Neuronal stem cell (in vitro differentiated cells): Measurements from ENCODE around the gene MAML2.

Experiments used
- DNase-seq: peaks from one replicate; pipeline ENCODE4 v3.0.0-alpha.2; 2013; ENCODE audit warnings: low spot score
- H2AFZ ChIP-seq: one replicate; pipeline ENCODE4 v1.6.1; 2013; ENCODE audit warnings: mild to moderate bottlenecking, low read length, inconsistent platforms
- H2AK5ac ChIP-seq: 2 replicates; pipeline ENCODE4 v1.6.1; 2013; ENCODE audit warnings: low read depth, mild to moderate bottlenecking, inconsistent platforms, low read length, moderate library complexity, mixed read lengths
- H2BK120ac ChIP-seq: 2 replicates; pipeline ENCODE4 v1.6.1; 2013; ENCODE audit warnings: low read depth, mild to moderate bottlenecking, inconsistent platforms, low read length, moderate library complexity, mixed read lengths
- H2BK12ac ChIP-seq: one replicate; pipeline ENCODE4 v1.6.1; 2013; ENCODE audit warnings: low read length, inconsistent platforms
- H2BK15ac ChIP-seq: 2 replicates; pipeline ENCODE4 v1.6.1; 2013; ENCODE audit warnings: mild to moderate bottlenecking, low read length, inconsistent platforms, mixed read lengths
- H2BK5ac ChIP-seq: one replicate; pipeline ENCODE4 v1.6.1; 2013; ENCODE audit warnings: inconsistent platforms, mild to moderate bottlenecking, low read length, moderate library complexity
- H3K14ac ChIP-seq: one replicate; pipeline ENCODE4 v1.6.1; 2013; ENCODE audit warnings: low read length, inconsistent platforms
- H3K18ac ChIP-seq: 2 replicates; pipeline ENCODE4 v1.6.1; 2013; ENCODE audit warnings: low read length, inconsistent platforms
- H3K23ac ChIP-seq: 2 replicates; pipeline ENCODE4 v1.6.1; 2013; ENCODE audit warnings: low read depth, mild to moderate bottlenecking, mixed read lengths, low read length, inconsistent platforms; ENCODE audit not compliant: poor library complexity
- H3K27ac ChIP-seq: replicated peaks from 3 replicates; pipeline ENCODE4 v1.5.1; 2013; ENCODE audit warnings: low read length, inconsistent platforms
- H3K27me3 ChIP-seq, 3 experiments: 2 replicates each; pipeline ENCODE4 v1.6.1; 2013; ENCODE audit warnings: low read length in 3 of 3, mild to moderate bottlenecking in 2 of 3, inconsistent platforms in 1 of 3, low read depth in 1 of 3, mixed read lengths in 1 of 3, moderate library complexity in 1 of 3; ENCODE audit not compliant: control insufficient read depth in 3 of 3, insufficient read depth in 3 of 3
- H3K36me3 ChIP-seq, 2 donors: replicated peaks in 1 of 2; 2 replicates each; pipeline ENCODE4 v1.6.1; 2013; ENCODE audit warnings: low read length in 2 of 2; ENCODE audit not compliant: control insufficient read depth in 2 of 2, insufficient read depth in 2 of 2
- H3K4ac ChIP-seq: 2 replicates; pipeline ENCODE4 v1.6.1; 2013; ENCODE audit warnings: inconsistent platforms, mild to moderate bottlenecking, low read length, moderate library complexity
- H3K4me1 ChIP-seq, 2 donors: 1 replicate in 1 of 2; 2 replicates in 1 of 2; pipeline ENCODE4 v1.6.1; 2013; ENCODE audit warnings: low read length in 2 of 2, low read depth in 1 of 2; ENCODE audit not compliant: control insufficient read depth in 2 of 2, insufficient read depth in 1 of 2
- H3K4me2 ChIP-seq: one replicate; pipeline ENCODE4 v1.6.1; 2013; ENCODE audit warnings: mild to moderate bottlenecking, low read length, inconsistent platforms; ENCODE audit not compliant: insufficient read depth, poor library complexity, severe bottlenecking
- H3K4me3 ChIP-seq, 2 donors: 2 replicates each; pipeline ENCODE4 v1.5.1; 2013; ENCODE audit warnings: low read length in 2 of 2, mild to moderate bottlenecking in 2 of 2, inconsistent platforms in 1 of 2, moderate library complexity in 1 of 2
- H3K79me1 ChIP-seq: one replicate; pipeline ENCODE4 v1.6.1; 2013; ENCODE audit warnings: low read depth, mild to moderate bottlenecking, inconsistent platforms, low read length, moderate library complexity
- H3K9ac ChIP-seq: one replicate; pipeline ENCODE4 v1.6.1; 2013; ENCODE audit warnings: mild to moderate bottlenecking, low read depth, low read length, inconsistent platforms; ENCODE audit not compliant: poor library complexity
- H3K9me3 ChIP-seq, 2 donors: replicated peaks in 1 of 2; 2 replicates each; pipeline versions ENCODE3 to v1.6.1; 2013; ENCODE audit warnings: low read length in 2 of 2, mild to moderate bottlenecking in 2 of 2, inconsistent platforms in 1 of 2, low read depth in 1 of 2, mixed read lengths in 1 of 2, moderate library complexity in 1 of 2; ENCODE audit not compliant: control insufficient read depth in 2 of 2, insufficient read depth in 1 of 2
- H4K8ac ChIP-seq: one replicate; pipeline ENCODE4 v1.6.1; 2013; ENCODE audit warnings: low read depth, mild to moderate bottlenecking, inconsistent platforms, low read length, moderate library complexity
- H4K91ac ChIP-seq: one replicate; pipeline ENCODE4 v1.6.1; 2013; ENCODE audit warnings: low read length, low read depth, mild to moderate bottlenecking, inconsistent platforms; ENCODE audit not compliant: poor library complexity
- WGBS, 2 donors: extraction: QIAGEN DNeasy Blood & Tissue Kit; methylation state at CpG; one replicate each; pipeline ENCODE4 v1.1.7; 2013; ENCODE audit warnings: missing lambda C conversion rate in 2 of 2, mixed read lengths in 1 of 2; ENCODE audit not compliant: insufficient read length in 2 of 2, insufficient replicate concordance in 1 of 2; ENCODE audit errors: extremely low coverage in 2 of 2; 5-methylcytosine and 5-hydroxymethylcytosine counted together

MAML2 gene

GRCh38 chr11:96110302-96110701 lies 232.7 kb downstream of the MAML2 start:
- H2BK12ac ChIP-seq: no peak overlapping the region
- peaks cover 12 to 29% of the 10 kb centered on the region in 2 donors for H3K4me1 ChIP-seq
- H4K91ac ChIP-seq: no peak overlapping the region
- no peak overlapping the region for H2BK15ac ChIP-seq
- no peaks in the 10 kb centered on the region for H3K27me3 ChIP-seq
- H3K23ac ChIP-seq: no peak overlapping the region
- no peak overlapping the region for H3K4me2 ChIP-seq
- no peak overlapping the region for H3K27ac ChIP-seq
- H2BK120ac ChIP-seq: no peak overlapping the region
- H4K8ac ChIP-seq: no peak overlapping the region
- H3K9me3 ChIP-seq: peaks cover 0 to under 1% of the 10 kb centered on the region in 2 donors
- H2AFZ ChIP-seq: no peak overlapping the region
- no peak overlapping the region for H3K4me3 ChIP-seq
- no peak overlapping the region for H3K4ac ChIP-seq
- no peak overlapping the region for H3K9ac ChIP-seq
- no peak overlapping the region for H3K14ac ChIP-seq
- H3K36me3 ChIP-seq: no peaks in the 10 kb centered on the region
- H2BK5ac ChIP-seq: no peak overlapping the region
- DNase-seq: no peak
- H2AK5ac ChIP-seq: no peak overlapping the region
- WGBS, 2 donors: no CpG with 5 or more reads among the region's 4 CpGs
- no peaks in the 10 kb centered on the region for H3K79me1 ChIP-seq
- no peak overlapping the region for H3K18ac ChIP-seq

- H4K91ac ChIP-seq: no peak overlapping the region
- no peak overlapping the region for H3K4ac ChIP-seq
- H3K18ac ChIP-seq: no peak overlapping the region
- H3K27me3 ChIP-seq: no peaks in the 10 kb centered on the region
- no peak overlapping the region for H2AFZ ChIP-seq
- no peak overlapping the region for H2AK5ac ChIP-seq
- no peak overlapping the region for H3K14ac ChIP-seq
- H4K8ac ChIP-seq: no peak overlapping the region
- H3K36me3 ChIP-seq: no peaks in the 10 kb centered on the region
- H3K9ac ChIP-seq: no peak overlapping the region
- no CpG with 5 or more reads among the region's 5 CpGs for WGBS, 2 donors
- no peaks in the 10 kb centered on the region for H3K79me1 ChIP-seq
- no peak overlapping the region for H2BK12ac ChIP-seq
- peaks cover 12 to 29% of the 10 kb centered on the region in 2 donors for H3K4me1 ChIP-seq
- DNase-seq: no peak
- no peak overlapping the region for H3K4me3 ChIP-seq
- H3K27ac ChIP-seq: no peak overlapping the region
- H2BK15ac ChIP-seq: no peak overlapping the region
- no peak overlapping the region for H2BK5ac ChIP-seq
- H2BK120ac ChIP-seq: no peak overlapping the region
- H3K9me3 ChIP-seq: peaks cover 0 to 4% of the 10 kb centered on the region in 2 donors
- H3K4me2 ChIP-seq: no peak overlapping the region
- no peak overlapping the region for H3K23ac ChIP-seq
Observed at GRCh38 chr11:96109331-96110030, 233.5 kb downstream of the MAML2 start.

- Histone ChIP-seq H2BK5ac (no peak overlapping the region), H4K91ac (no peak overlapping the region), H2BK12ac (no peak overlapping the region), H2BK120ac (no peak overlapping the region), H3K27me3 (no peaks in the 10 kb centered on the region), H2AFZ (no peak overlapping the region), H4K8ac (no peak overlapping the region), H3K27ac (no peak overlapping the region), H3K23ac (no peak overlapping the region), H3K4me2 (no peak overlapping the region), H3K4me1 (peaks cover 9 to 16% of the 10 kb centered on the region in 2 donors), H3K79me1 (no peaks in the 10 kb centered on the region), H3K18ac (no peak overlapping the region), H2BK15ac (no peak overlapping the region), H3K4ac (no peak overlapping the region), H3K4me3 (no peak overlapping the region), H3K9me3 (peaks cover 0 to 4% of the 10 kb centered on the region in 2 donors), H3K36me3 (no peaks in the 10 kb centered on the region), H2AK5ac (no peak overlapping the region), H3K14ac (no peak overlapping the region), H3K9ac (no peak overlapping the region)
- WGBS, 2 donors: no CpG with 5 or more reads among the region's 5 CpGs
- DNase-seq: no peak
Observed at GRCh38 chr11:96107143-96107824, 235.7 kb downstream of the MAML2 start.

DNA sequence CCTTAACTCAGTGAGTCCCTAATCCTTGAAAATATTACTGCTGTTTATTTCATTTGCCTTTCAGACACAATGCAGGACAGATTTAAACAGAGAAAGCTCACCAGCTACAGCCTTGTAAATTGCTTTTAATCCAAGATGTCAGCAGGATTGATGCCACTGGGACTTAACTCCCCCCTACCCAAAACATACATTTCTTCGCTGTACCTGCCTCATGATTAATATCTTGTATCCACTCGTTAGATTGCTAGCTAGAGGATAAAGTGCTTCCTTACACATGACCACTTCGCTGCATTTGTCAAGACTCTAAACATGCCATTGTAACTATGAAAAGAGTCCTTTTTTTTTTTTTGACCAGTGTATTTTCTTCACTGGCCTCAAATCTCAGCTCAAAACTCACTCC lies 236.3 kb downstream of the MAML2 start:
- no peak for DNase-seq
- no peak overlapping the region for H3K4me3 ChIP-seq
- no peak overlapping the region for H3K18ac ChIP-seq

More for the DNA sequence above, 236.3 kb downstream of the MAML2 start:
- Histone ChIP-seq H2BK120ac (no peak overlapping the region), H3K9ac (no peak overlapping the region), H3K79me1 (no peaks in the 10 kb centered on the region), H3K9me3 (peaks cover 0 to 4% of the 10 kb centered on the region in 2 donors), H3K4me2 (no peak overlapping the region), H3K27me3 (no peaks in the 10 kb centered on the region), H2AFZ (no peak overlapping the region), H2BK5ac (no peak overlapping the region), H4K8ac (no peak overlapping the region), H4K91ac (no peak overlapping the region), H3K27ac (no peak overlapping the region), H3K4ac (no peak overlapping the region), H3K4me1 (peaks cover 6 to 11% of the 10 kb centered on the region in 2 donors), H3K14ac (no peak overlapping the region), H3K36me3 (no peaks in the 10 kb centered on the region), H2AK5ac (no peak overlapping the region), H2BK12ac (no peak overlapping the region), H2BK15ac (no peak overlapping the region), H3K23ac (no peak overlapping the region)
- WGBS, 2 donors: no CpG with 5 or more reads among the region's 3 CpGs
